NCI-H1048 (cell line): ENCODE measurements around the gene VSNL1.

Experiments used
- DNase-seq: peaks from one replicate; lab custom pipeline; 2025; lab: John Stamatoyannopoulos, UW

Gene VSNL1

GRCh38 chr2:17583166-17583565 lies 42.7 kb downstream of the VSNL1 start:
- DNase-seq = no peak

- no peak for DNase-seq
Measured at GRCh38 chr2:17583646-17584045, 43.1 kb downstream of the VSNL1 start.

- DNase-seq = no peak
Measured at GRCh38 chr2:17584689-17585088, 44.2 kb downstream of the VSNL1 start.

GRCh38 chr2:17587469-17587868 lies 47.0 kb downstream of the VSNL1 start:
- no peak for DNase-seq

GRCh38 chr2:17588031-17588430 lies 47.5 kb downstream of the VSNL1 start:
- no peak for DNase-seq

- no peak for DNase-seq
Measured at GRCh38 chr2:17589406-17590035, 49.0 kb downstream of the VSNL1 start.

- no peak for DNase-seq
Measured at GRCh38 chr2:17590342-17590911, 49.9 kb downstream of the VSNL1 start.

- DNase-seq = no peak
Measured at GRCh38 chr2:17591846-17592245, 51.4 kb downstream of the VSNL1 start.

- DNase-seq = no peak
Measured at GRCh38 chr2:17592731-17593409, 52.4 kb downstream of the VSNL1 start.

GRCh38 chr2:17593445-17593840 lies 52.9 kb downstream of the VSNL1 start:
- no peak for DNase-seq

GRCh38 chr2:17593841-17594491 lies 53.5 kb downstream of the VSNL1 start:
- DNase-seq = no peak

- DNase-seq = no peak
Measured at GRCh38 chr2:17594533-17595401, 54.3 kb downstream of the VSNL1 start.

GRCh38 chr2:17599617-17600016 lies 59.1 kb downstream of the VSNL1 start:
- DNase-seq = no peak

- DNase-seq = no peak
Measured at GRCh38 chr2:17600556-17601204, 60.2 kb downstream of the VSNL1 start.

- DNase-seq = no peak
Measured at GRCh38 chr2:17604050-17604449, 63.6 kb downstream of the VSNL1 start.

- no peak for DNase-seq
Measured at GRCh38 chr2:17605696-17606095, 65.2 kb downstream of the VSNL1 start.

- DNase-seq = no peak
Measured at GRCh38 chr2:17606851-17607250, 66.4 kb downstream of the VSNL1 start.

- DNase-seq = no peak
Measured at GRCh38 chr2:17607379-17607778, 66.9 kb downstream of the VSNL1 start.

GRCh38 chr2:17608251-17608650 lies 67.8 kb downstream of the VSNL1 start:
- no peak for DNase-seq

GRCh38 chr2:17610521-17610920 lies 70.0 kb downstream of the VSNL1 start:
- DNase-seq = no peak

- DNase-seq = no peak
Measured at GRCh38 chr2:17611036-17611435, 70.5 kb downstream of the VSNL1 start.
